Upper lobe of left lung (tissue), 4 donors: Measurements from ENCODE around the gene IGSF3.
"Not testable (repeated sequence)": the region's sequence is repeated elsewhere in the genome, so short reads cannot be mapped to it uniquely, and the experiment has no call there.

ENCODE experiments used
- EP300 ChIP-seq, 4 donors: sonication (generic); formaldehyde crosslinking; IDR thresholded peaks; one replicate each; pipeline ENCODE4 v1.5.1; 2017; ENCODE audit warnings: antibody characterized with exemption in 4 of 4, control low read depth in 2 of 4
- POLR2A ChIP-seq, 4 donors: fragments of 450-650 bp; IDR thresholded peaks; one replicate each; pipeline ENCODE4 v1.5.1; 2016 to 2017; ENCODE audit warnings: antibody characterized with exemption in 4 of 4, mild to moderate bottlenecking in 2 of 4

- TF ChIP-seq EP300, POLR2A (IDR thresholded peaks at IDR 0.05): not testable (repeated sequence)
Observed at GRCh38 chr1:116595065-116595840, 72.3 kb downstream of the IGSF3 start.
